Inflammatory macrophage treated with lipopolysaccharide for 1 hour (primary cell): ENCODE data around the gene AFG1L.

Source experiments
- DNase-seq, 2 donors: peaks; one replicate each; pipeline ENCODE4 v3.0.0-alpha.2; 2020 to 2022

The AFG1L gene

GRCh38 chr6:108465098-108465495 is 170.2 kb downstream of the AFG1L start:
- DNase-seq: no peak

- no peak for DNase-seq
These were observed 173.5 kb downstream of the AFG1L start for GRCh38 chr6:108468346-108468745.

- DNase-seq: no peak
These were observed 174.5 kb downstream of the AFG1L start for GRCh38 chr6:108469316-108469715.

DNA sequence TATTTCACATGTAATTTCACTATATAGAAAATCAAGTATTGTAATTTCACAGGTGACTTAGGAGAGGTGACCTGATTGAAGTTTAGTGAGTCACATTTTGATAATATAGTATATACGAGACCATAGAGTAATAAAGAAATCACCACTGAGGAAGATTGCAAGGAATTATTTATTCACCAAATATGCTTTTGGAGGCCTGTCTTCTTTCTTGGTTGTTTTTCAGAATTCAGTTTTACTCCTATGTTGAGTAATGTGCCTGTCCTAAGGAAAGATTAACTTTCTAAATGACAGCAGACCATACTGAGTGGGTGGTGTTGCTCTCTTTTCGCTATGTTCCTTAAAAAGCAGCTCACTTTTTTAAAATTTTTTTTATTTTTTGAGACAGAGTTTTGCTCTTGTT is 178.3 kb downstream of the AFG1L start:
- DNase-seq: peak in 1 of 2 donors; percentile 24

DNA sequence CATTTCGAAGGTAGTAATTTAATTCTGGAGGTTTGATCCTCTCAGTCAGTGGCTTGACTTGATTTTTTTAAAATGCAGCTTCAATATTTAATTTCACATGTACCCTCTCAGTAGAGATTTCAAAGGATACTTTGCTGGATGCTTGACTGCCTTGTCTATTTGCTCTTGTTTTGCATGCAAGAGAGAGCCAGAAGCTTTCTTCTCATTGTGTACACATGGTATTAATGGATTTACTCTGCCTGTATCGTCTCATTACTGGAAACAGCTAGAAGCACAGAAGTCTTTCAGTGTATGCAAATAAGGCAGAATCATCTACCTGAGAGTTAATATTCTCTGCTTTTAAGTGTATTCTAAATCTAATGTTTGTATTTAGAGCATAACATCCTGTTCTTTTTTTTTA is 181.5 kb downstream of the AFG1L start:
- no peak for DNase-seq

- no peak for DNase-seq
These were observed 182.1 kb downstream of the AFG1L start for GRCh38 chr6:108476847-108477430.

DNA sequence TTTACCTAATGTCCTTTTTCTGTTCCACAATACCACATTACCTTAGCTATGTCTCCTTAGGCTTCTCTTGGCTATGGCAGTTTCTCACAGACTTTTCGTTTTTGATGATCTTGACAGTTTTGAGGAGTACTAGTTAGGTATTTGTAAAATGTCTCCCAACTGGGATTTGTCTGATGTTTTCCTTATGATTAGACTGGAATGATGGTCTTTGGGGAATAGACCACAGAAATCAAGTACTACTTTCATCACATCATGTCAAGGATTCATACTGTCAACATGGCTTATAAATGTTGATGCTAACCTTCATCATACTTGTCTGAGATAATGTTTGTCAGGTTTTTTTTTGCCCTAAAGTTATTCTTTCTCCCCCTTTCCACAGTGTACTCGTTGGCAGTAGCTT is 187.7 kb downstream of the AFG1L start:
- no peak for DNase-seq

- no peak for DNase-seq
These were observed 189.2 kb downstream of the AFG1L start for GRCh38 chr6:108484016-108484415.

- DNase-seq: no peak
These were observed 194.8 kb downstream of the AFG1L start for GRCh38 chr6:108489699-108490098.

DNA sequence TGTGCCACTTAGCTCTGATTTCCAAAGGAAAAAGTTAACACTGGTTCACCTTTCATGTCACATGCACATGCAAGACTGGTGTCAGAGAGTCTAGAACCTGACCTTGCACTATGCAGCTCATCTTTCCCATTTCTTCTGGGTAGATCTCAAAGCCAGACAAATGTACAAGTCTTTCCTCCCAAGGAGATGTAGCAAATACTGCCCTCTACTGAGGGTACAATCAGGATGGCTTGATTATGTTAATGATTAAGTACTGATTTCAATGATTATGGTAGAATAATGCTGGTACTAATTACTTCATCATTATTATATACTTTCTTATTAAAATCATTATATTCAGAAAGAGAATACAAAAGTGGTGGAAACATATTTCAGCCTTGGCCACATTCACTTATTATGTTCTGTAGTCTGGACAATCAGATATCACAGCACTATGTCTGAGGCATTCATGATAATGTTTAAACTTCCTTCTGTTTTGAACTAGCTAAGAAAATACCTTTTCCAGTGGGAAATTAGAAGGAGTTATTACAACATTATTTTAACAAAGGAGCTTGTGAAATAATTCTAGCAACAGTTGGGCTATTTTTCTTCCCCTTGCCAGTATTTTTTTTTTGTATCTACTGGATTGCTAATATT is 197.4 kb downstream of the AFG1L start:
- DNase-seq: peak; percentile 24 to 39

- DNase-seq: no peak
These were observed 199.6 kb downstream of the AFG1L start for GRCh38 chr6:108494434-108494833.

DNA sequence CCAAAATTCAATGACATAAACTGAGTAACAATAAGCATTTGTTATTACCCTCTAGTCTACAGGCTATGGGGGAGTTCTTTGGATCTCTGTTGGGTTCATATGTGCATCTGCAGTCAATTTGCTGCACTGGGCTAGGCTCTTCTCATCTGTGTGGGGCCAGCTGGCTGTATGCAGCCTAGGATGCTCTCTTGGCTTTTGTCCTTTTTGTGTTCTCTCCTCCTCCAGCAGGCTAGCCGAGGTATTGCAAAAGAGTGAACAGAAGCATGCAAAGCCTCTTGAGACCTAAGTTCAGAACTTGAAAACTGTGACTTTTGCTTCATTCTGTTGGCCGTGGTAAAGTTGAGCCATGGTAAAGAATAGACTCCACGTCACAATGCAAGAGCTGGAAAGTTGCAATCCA is 203.0 kb downstream of the AFG1L start:
- DNase-seq: no peak

DNA sequence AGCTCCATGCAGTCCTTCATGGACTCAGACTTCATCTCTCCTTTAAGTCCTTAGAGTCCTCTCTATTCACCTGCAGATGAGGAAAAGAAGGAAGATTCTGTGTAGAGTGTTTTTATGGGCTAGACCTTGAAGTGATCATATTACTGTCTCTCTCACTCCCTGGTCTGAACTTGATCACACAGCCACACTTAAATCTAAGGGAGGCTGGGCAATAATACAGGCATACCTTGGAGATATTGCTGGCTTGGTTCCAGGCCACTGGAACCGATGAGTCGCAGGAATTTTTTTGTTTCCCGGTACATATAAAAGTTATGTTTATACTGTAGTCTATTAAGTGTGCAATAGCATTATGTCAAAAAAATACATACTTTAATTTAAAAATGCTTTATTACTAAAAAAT is 206.7 kb downstream of the AFG1L start:
- DNase-seq: no peak

DNA sequence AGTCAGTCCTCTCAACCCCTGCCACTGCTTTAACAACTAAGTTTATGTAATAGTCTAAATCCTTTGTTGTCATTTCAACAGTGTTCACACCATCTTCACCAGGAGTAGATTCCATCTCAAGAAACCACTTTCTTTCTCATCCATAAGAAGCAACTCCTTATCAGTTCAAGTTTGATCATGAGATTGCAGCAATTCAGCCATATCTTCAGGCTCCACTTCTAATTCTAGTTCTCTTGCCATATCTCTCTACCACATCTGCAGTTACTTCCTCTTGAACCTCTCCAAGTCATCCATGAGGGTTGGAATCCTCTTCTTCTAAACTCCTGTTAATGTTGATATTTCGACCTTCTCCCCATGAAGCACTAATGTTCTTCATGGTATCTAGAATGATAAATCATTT is 208.0 kb downstream of the AFG1L start:
- DNase-seq: no peak

- DNase-seq: no peak
These were observed 212.5 kb downstream of the AFG1L start for GRCh38 chr6:108507316-108507715.

GRCh38 chr6:108510461-108511319 is 215.8 kb downstream of the AFG1L start:
- peak in 1 of 2 donors; percentile 15 for DNase-seq

DNA sequence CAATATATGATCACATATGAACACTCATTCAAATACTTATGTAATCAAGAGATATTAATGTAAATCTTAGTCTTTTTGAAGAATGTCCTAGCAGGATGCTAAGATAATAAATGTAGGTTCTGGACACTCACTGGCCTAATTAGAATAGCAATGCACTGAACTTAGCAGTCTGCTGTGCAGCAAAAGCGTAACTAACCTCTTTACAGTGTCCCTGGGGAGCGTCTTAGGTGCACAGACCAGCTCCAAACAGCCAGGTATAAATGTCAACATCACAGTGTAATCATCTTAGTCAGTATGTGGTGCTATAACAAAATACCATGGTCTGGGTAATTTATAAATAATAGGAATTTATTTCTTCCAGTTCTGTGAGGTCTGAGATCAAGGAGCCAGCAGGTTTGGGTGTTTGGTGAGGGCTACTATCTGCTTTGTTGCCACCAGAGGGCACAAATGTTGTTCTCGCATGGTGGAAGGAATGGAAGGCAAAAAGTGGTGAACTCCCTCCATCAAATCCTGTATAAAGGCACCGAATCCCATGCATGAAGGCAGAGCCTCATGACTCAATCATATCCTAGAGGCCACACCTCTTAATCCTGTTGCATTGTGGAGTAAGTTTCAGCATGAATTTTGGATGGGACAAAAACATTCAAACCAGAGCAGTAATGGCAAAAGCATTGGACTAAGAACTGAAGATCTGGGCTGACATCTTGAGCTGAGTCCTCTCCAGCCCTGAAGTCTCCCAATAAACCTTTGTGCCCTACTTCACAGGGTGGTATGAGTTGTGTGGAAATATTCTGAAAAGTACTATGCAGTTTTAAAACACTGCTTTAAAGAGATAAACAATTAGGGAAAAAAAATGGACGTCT is 224.1 kb downstream of the AFG1L start:
- DNase-seq: no peak

GRCh38 chr6:108521616-108522107 is 226.8 kb downstream of the AFG1L start:
- DNase-seq: no peak

DNA sequence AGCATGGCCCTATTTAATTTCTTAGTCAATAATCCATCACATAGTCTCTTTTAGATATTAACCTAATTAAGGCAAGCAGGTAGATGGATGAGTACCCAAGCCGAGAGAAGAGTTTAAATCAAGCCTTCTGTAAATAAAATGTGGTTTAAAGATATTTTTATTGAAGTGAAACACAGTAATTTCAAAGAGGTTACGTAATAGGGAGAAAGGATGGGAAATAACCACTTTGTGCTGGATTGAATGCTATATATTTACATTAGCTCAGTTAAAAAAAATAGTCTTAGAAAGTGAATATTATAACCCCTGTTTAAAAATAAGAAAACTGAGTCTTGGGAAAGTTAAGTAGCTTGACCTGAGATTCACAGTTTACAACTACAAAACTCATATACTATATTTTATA is 228.8 kb downstream of the AFG1L start:
- DNase-seq: no peak

DNA sequence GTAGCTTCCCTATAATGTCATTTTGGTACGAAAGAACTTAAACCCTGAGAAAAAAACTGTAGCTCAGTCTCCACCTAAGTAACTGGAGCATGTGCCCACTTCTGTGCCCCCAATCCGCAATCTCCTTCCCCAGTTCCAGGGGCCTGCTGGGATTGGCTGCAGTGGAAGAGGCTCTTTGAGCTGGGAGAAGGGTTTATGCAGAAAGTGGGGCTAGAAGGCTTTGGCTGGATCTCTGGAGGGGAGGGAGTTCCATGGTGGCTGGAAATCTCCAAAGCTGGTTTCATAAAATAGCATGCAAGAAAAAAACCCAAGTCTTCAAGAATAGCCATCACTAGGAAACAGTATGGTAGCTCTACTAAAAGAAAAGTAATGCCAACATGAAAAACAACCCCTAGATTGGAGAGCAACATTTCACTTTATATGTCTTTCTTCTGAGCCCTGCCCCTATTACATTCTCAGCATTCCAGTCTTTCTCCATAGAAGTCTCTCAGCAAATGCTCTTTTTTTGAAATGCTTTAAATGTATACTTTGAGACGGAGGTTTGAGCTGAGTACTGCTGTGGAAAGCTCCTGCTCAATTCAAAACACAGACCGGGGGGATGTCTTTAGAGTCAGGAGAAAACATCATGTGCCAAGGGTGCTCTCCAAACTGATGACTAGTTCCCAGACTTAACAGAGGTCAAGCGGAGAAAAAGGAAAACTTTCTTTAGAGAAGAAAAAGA is 229.8 kb downstream of the AFG1L start:
- no peak for DNase-seq

DNA sequence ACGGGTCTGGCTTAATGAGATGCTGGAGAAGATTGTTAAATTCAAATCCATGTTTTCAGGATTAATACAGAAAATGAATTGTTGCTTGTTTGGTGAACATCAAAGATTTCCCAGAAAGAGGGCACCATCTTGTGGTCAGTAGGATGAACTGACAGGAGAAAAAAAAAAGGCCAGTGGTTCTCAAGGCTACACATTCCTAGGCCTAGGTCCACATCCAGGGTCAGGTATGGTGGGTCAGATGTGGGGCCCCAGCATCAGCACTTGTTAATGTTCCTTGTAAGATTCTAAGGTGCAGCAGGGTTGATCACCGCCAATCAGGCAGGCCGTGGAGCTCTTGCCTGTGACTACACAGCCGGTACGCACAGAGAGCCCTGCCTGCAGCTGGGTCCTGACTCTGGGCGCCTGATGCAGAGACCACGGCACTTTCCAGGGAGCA is 231.9 kb downstream of the AFG1L start:
- peak in 1 of 2 donors; percentile 61 for DNase-seq

DNA sequence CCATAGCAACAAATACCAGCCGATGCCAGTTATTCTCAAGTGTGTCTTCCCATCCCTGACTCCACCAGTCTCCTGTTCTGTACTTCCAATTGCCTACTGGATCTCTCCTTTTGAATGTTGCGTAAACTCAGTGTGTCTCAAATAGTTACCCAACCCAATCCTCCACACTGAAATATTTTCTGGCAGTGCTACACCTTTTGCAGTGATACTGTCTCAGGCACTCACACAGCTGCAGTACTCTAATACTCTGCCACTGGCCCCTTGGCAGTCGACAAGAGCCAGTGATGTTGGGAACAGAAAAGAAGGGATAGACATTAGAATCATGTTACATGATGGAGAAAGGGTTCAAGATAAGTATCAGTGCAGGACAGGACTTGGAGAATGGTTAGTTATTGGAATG is 234.0 kb downstream of the AFG1L start:
- no peak for DNase-seq
